Gastroesophageal sphincter (tissue), 4 donors: ENCODE data around the gene BMP7. TPM values are rescaled to one million over a fixed set of nuclear protein-coding genes. Genes with fewer than 3 reads are reported as not detected.

Experiments
- ATAC-seq: fragments of 150-250 bp; one replicate; pipeline ENCODE4 v1.9.1; 2016; ENCODE audit warnings: mild to moderate bottlenecking, moderate library complexity
- H3K27ac ChIP-seq, 4 donors: fragments of 200-600 bp; sonication (generic) in 3 of 4; 1 replicate in 3 of 4; 2 replicates in 1 of 4; pipeline ENCODE4 v1.5.1; 2016 to 2019
- H3K27me3 ChIP-seq: fragments of 200-600 bp; sonication (generic); one replicate; pipeline ENCODE4 v1.5.1; 2019
- H3K36me3 ChIP-seq, 2 donors: fragments of 200-600 bp; sonication (generic); one replicate each; pipeline ENCODE4 v1.5.1; 2019; ENCODE audit warnings: control low read depth in 1 of 2
- H3K4me1 ChIP-seq, 3 donors: fragments of 200-600 bp; sonication (generic); 1 replicate in 2 of 3; 2 replicates in 1 of 3; pipeline ENCODE4 v1.5.1; 2016 to 2019; ENCODE audit warnings: control low read depth in 2 of 3
- H3K4me3 ChIP-seq, 2 donors: fragments of 200-600 bp; sonication (generic); one replicate each; pipeline ENCODE4 v1.5.1; 2019; ENCODE audit warnings: mild to moderate bottlenecking in 1 of 2, moderate library complexity in 1 of 2
- H3K9me3 ChIP-seq, 3 donors: fragments of 200-600 bp; sonication (generic); one replicate each; pipeline ENCODE4 v1.5.1; 2017 to 2019; ENCODE audit warnings: control low read depth in 2 of 3
- CTCF ChIP-seq, 4 experiments: fragments of 200-600 bp in 2 of 4; fragments of 450-650 bp in 2 of 4; sonication (generic) in 1 of 4; IDR thresholded peaks; one replicate each; pipeline ENCODE4 v1.5.1; 2017 to 2019; ENCODE audit warnings: antibody characterized with exemption in 4 of 4, mild to moderate bottlenecking in 2 of 4, moderate library complexity in 2 of 4
- EP300 ChIP-seq: sonication (generic); formaldehyde crosslinking; IDR thresholded peaks from one replicate; pipeline ENCODE4 v1.6.1; 2017; ENCODE audit warnings: antibody characterized with exemption, mild to moderate bottlenecking
- POLR2A ChIP-seq, 2 donors: fragments of 450-650 bp; IDR thresholded peaks; one replicate each; pipeline ENCODE4 v1.6.1; 2017; ENCODE audit warnings: antibody characterized with exemption in 2 of 2, mild to moderate bottlenecking in 2 of 2, moderate library complexity in 1 of 2
- POLR2AphosphoS5 ChIP-seq: sonication (generic); formaldehyde crosslinking; IDR thresholded peaks from one replicate; pipeline ENCODE4 v1.6.1; 2017; ENCODE audit warnings: antibody characterized with exemption
- WGBS, 2 donors: methylation state at CpG; one replicate each; pipeline ENCODE4 v1.1.5; 2018; ENCODE audit warnings: low coverage in 1 of 2; 5-methylcytosine and 5-hydroxymethylcytosine counted together
- total RNA-seq, 4 donors: library from RNA; depleted of rRNA; stranded (reverse); fragments of >200 nt; gene quantifications; one replicate each; pipeline ENCODE4 v1.1.0, GENCODE V29; 2016

Gene BMP7
- total RNA-seq, 4 donors from 2014 or later: 0.16 to 10.8 (median 5.0) TPM

GRCh38 chr20:57251344-57251743 is 15.1 kb downstream of the BMP7 start:
- no peaks in the 10 kb centered on the region for H3K36me3 ChIP-seq
- no peak overlapping the region for H3K4me3 ChIP-seq
- TF ChIP-seq POLR2AphosphoS5: no peak
- TF ChIP-seq EP300: no peak
- no peak for TF ChIP-seq POLR2A (IDR thresholded peaks at IDR 0.05)
- no peak for TF ChIP-seq CTCF (IDR thresholded peaks at IDR 0.05)
- WGBS, 2 donors: 52 to 60% methylated on average over 4 of the region's 7 CpGs
- peaks cover 0 to 6% (median 0%) of the 10 kb centered on the region in 3 donors for H3K9me3 ChIP-seq
- H3K27me3 ChIP-seq: peaks cover 58% of the 10 kb centered on the region
- no peak for ATAC-seq
- H3K4me1 ChIP-seq: no peaks in the 10 kb centered on the region
- no peak overlapping the region for H3K27ac ChIP-seq

GRCh38 chr20:57250607-57251343 is 15.7 kb downstream of the BMP7 start:
- Histone ChIP-seq H3K4me1 (no peaks in the 10 kb centered on the region), H3K36me3 (no peaks in the 10 kb centered on the region), H3K27ac (no peak overlapping the region), H3K27me3 (peaks cover 52% of the 10 kb centered on the region), H3K4me3 (no peak overlapping the region), H3K9me3 (peaks cover 0 to 6% (median 0%) of the 10 kb centered on the region in 3 donors)
- WGBS, 2 donors: 72 to 74% methylated on average over 3 to 5 of the region's 15 CpGs
- ATAC-seq: no peak
- no peak for TF ChIP-seq EP300
- no peak for TF ChIP-seq POLR2AphosphoS5
- TF ChIP-seq CTCF (IDR thresholded peaks at IDR 0.05): no peak
- no peak for TF ChIP-seq POLR2A (IDR thresholded peaks at IDR 0.05)

- Histone ChIP-seq H3K4me3 (no peak overlapping the region), H3K36me3 (no peaks in the 10 kb centered on the region), H3K27me3 (peaks cover 45% of the 10 kb centered on the region), H3K9me3 (peaks cover 0 to 6% (median 0%) of the 10 kb centered on the region in 3 donors), H3K4me1 (no peaks in the 10 kb centered on the region), H3K27ac (no peak overlapping the region)
- ATAC-seq: no peak
- TF ChIP-seq POLR2AphosphoS5 (no peak), CTCF (IDR thresholded peaks at IDR 0.05) (no peak), EP300 (no peak), POLR2A (IDR thresholded peaks at IDR 0.05) (no peak)
- WGBS, 2 donors: 87 to 100% methylated on average over 1 to 3 of the region's 3 CpGs
These were observed 16.7 kb downstream of the BMP7 start for GRCh38 chr20:57249772-57250171.

- 100% methylated on average over 3 of the region's 5 CpGs for WGBS, 2 donors
- no peak for ATAC-seq
- H3K4me1 ChIP-seq: no peaks in the 10 kb centered on the region
- no peaks in the 10 kb centered on the region for H3K36me3 ChIP-seq
- TF ChIP-seq EP300: no peak
- H3K27ac ChIP-seq: no peak overlapping the region
- no peak overlapping the region for H3K4me3 ChIP-seq
- peaks cover 0 to 6% (median 0%) of the 10 kb centered on the region in 3 donors for H3K9me3 ChIP-seq
- peaks cover 38% of the 10 kb centered on the region for H3K27me3 ChIP-seq
These were observed 17.4 kb downstream of the BMP7 start for GRCh38 chr20:57249073-57249472.

- ATAC-seq: no peak
- Histone ChIP-seq H3K27me3 (peaks cover 31% of the 10 kb centered on the region), H3K27ac (no peak overlapping the region), H3K36me3 (no peaks in the 10 kb centered on the region), H3K4me3 (no peak overlapping the region), H3K4me1 (no peaks in the 10 kb centered on the region), H3K9me3 (peaks cover 0 to 6% (median 0%) of the 10 kb centered on the region in 3 donors)
- 81 to 89% methylated on average over 3 to 4 of the region's 4 CpGs for WGBS, 2 donors
- no peak for TF ChIP-seq POLR2A (IDR thresholded peaks at IDR 0.05)
- TF ChIP-seq EP300: no peak
- TF ChIP-seq CTCF (IDR thresholded peaks at IDR 0.05): no peak
- no peak for TF ChIP-seq POLR2AphosphoS5
These were observed 18.2 kb downstream of the BMP7 start for GRCh38 chr20:57248132-57248797.
